Subcutaneous adipose tissue (tissue), 4 donors: ENCODE results near the gene BABAM1. TPM values are rescaled to one million over a fixed set of nuclear protein-coding genes. Genes with fewer than 3 reads are reported as not detected.

ENCODE experiments used
- CTCF ChIP-seq: fragments of 450-650 bp; IDR thresholded peaks from one replicate; pipeline ENCODE4 v1.5.1; 2016; ENCODE audit warnings: low read depth, mild to moderate bottlenecking, control low read depth, antibody characterized with exemption, moderate library complexity
- total RNA-seq, 4 donors: library from RNA; depleted of rRNA; stranded (reverse); fragments of >200 nt; gene quantifications; one replicate each; pipeline ENCODE4 v1.1.0, GENCODE V29; 2016

Gene BABAM1
- total RNA-seq, 4 donors from 2014 or later, result 49.6 to 60.6 (median 54.7) TPM

GRCh38 chr19:17307876-17308377 is 40.7 kb downstream of the BABAM1 start:
- no peak for TF ChIP-seq CTCF

GRCh38 chr19:17309198-17309964 is 42.1 kb downstream of the BABAM1 start, which contains the start of gene DDA1:
DDA1 (plus strand) TSS chr19:17309563; CDS start chr19:17309655, 92 bp downstream.
- TF ChIP-seq CTCF, result no peak

GRCh38 chr19:17309965-17310461 is 42.8 kb downstream of the BABAM1 start:
- TF ChIP-seq CTCF, result no peak

- TF ChIP-seq CTCF, result no peak
These were observed 44.4 kb downstream of the BABAM1 start for GRCh38 chr19:17311455-17312188.

- no peak for TF ChIP-seq CTCF
These were observed 45.2 kb downstream of the BABAM1 start for GRCh38 chr19:17312189-17313113.

GRCh38 chr19:17314007-17314593 is 46.9 kb downstream of the BABAM1 start:
- TF ChIP-seq CTCF, result no peak
